NCI-H2227 treated with DMSO at 0.1 percent for 48 hours (cell line): ENCODE measurements around the gene LIN52.
A peak's percentile ranks its signal among the peaks of the same experiment; 100 is the strongest.

Experiments
- DNase-seq: peaks from one replicate; lab custom pipeline; 2025; lab: John Stamatoyannopoulos, UW

LIN52 gene, protein sequence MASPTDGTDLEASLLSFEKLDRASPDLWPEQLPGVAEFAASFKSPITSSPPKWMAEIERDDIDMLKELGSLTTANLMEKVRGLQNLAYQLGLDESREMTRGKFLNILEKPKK

DNA sequence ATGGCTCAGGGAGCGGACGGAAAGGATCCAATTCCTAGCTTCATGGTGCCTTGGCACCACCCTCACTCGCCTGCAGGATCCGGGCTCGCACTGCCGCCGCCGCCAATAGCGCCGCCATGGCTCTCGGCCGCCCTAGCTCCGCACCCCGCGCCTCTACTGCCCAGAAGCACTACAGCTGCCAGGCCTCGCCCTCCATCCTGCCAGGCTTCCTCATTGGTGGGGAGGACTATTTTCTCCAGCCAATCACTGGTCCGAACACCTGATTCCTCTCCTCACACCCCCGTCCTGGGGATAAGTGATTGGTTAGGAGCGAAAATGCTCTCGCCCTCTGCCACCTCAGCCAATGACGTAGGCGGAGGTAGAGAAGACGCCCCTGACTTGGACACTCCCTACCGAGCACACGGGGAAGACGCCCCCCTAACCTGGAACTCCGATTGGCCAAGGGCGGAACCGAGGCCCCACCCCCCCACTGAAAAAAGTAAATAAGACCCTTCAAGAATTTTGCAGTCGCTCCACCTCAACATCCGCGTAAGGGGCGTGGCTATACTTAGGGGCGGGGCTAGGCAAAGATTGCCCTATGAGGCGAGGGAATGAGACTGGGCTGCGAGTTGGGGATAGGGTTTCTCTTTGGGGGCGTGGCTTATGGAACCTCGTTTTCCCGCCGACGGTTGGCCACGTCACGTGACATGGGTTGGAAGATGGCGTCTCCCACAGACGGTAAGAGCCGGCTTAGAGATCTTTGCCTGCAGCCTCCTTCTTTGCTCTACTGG is at the start of gene LIN52, which contains the start of gene ALDH6A1:
Gene LIN52 (plus strand): TSS at position 680 of the 770 bp plus-strand sequence. CDS start 19 bp downstream, at position 699.
Gene ALDH6A1 (minus strand): TSS at position 177 of the 770 bp plus-strand sequence. CDS start 59 bp downstream, at position 118.
- peak; percentile 100 for DNase-seq

DNA sequence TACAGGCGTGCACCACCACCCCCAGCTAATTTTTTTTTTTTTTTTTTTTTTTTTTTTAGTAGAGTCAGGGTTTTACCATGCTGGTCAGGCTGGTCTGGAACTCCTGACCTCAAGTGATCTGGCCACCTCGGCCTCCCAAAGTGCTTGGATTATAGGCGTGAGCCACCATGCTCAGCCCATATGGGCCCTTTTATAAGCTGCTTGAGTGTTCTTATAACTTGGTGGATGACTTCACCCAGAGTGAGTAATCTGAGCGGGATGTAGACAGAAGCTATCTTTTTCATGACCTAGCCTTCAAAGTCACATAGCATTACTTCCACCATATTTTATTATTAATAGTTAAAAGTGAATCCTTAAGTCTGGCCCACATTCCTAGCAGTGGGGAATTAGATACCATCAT is 49.2 kb upstream of the LIN52 start:
- no peak for DNase-seq

DNA sequence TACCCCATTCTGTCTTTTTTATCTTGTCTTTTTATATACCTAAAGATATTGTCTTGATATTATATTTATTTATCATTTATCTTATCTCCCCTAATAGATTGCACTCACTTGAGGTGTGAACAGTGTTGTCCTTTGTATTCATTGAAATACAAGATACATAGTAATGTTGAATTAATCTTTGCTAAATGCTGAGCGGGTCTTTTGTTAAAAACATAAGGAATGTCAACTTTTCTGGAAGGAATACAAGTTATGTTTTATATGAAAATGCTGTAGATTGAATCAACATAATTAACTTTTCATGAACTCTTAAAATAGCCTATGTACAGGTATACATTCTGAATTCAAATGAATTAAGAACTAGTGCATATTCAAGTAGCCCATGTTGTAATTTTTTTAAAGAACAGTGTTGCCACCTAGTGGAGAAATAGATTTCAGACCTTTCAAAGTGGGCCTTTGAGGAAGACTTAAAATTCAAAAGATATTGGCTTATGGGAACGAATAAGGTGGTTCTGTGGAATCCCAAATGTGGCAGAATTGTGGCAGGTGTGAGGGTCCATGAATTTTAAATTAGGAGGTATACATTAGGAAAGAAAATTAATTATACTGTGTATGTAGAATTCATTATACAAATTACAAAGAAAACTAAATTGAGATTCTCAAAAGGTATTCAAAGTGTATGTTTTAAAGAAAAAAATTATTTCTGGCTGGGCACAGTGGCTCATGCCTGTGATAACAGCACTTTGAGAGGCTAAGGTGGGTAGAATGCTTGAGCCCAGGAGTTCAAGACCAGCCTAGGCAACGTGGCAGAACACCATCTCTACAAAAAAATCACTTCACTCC is 46.5 kb upstream of the LIN52 start:
- DNase-seq, result peak; percentile 58

DNA sequence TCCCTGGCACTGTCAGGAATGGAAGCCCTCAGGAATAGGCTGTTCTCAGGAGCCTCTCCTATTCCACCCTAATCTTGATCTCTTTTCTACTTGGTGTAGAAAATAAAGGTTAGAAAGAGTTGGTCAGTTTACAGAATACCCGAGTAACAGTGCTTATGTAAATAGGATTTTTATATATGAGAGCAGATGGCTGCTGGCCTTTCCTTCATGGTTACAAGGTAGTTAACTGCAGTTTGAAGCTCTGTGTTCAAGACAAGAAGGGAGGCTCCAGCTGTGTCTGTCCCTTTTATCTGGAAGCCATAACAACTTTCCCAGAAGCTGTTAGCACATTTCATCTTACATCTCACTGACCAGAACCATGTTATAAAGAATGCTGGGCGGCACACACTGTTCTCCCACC is 42.5 kb upstream of the LIN52 start:
- no peak for DNase-seq

DNA sequence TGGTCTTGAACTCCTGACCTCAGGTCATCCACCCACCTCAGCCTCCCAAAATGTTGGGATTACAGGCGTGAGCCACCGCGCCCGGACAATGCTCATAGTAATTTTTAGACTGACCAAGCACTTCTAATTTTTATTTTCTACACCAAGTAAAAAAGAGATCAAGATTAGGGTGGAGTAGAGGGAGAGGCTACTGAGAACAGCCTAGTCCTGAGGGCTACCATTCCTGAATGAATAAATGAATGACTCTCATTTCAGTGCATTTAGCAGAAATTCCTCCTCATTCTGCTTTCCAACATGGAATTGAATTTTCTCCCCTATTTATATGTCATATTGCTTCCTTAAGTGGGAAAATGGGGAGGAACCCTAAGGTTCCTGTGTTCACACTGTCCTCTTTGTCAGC is 39.2 kb upstream of the LIN52 start:
- no peak for DNase-seq

DNA sequence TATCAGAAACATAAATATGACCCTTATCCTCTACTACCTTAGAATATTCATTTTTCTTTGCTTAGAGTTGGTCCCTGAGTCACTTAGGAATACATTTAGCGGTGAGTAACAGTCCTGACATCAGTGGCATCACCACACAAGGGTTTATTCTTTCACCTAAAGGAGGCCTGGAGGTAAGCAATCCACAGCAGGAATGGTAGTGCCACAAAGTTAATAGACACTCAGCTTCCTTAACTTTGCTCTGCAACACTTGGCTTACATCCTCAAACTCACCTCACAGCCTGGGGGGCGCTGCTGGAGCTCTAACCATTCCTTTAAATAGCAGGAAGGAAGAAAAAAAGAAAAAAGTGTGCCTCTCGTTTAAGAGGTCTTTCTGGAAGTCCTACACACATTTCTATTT is 36.5 kb upstream of the LIN52 start:
- no peak for DNase-seq

DNA sequence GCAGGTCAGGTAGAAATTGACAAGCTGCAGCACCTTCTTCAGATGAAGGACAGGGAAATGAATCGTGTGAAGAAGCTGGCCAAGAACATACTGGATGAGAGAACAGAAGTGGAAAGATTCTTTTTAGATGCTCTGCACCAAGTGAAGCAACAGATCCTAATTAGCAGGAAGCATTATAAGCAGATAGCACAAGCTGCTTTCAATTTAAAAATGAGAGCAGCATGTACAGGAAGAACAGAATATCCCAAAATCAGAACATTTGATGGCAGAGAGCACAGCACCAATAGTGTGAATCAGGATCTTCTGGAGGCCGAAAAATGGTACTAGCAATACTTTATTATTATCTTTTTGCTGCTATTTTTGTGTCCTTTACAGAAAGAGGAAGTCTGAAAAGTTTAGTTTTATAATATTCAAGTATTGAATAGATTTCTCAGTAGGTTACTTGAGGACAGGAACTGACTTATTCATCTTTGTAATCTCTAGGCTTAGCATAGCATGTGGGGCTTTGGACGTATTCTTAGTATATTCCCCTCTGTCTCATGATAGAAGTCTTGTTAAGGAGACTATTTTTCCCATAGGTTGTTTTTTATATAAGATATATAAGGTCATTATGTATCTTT is 34.8 kb upstream of the LIN52 start:
- no peak for DNase-seq

DNA sequence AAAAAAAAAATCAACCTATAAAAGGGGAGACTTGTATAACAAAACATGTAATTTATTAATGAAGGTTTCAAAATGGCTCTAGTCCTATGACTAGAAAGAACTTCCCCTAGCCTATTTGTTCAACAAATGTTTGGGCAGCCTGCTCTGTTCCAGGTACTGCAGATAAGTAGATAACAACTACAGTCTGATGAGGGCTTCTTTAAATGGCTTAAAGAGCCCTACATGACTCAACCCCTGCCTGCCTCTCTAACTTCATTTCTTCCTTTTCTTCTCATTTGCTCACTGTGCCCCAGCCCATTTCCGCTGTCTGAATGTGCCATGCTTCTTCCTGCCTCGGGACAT is 22.0 kb upstream of the LIN52 start:
- DNase-seq, result no peak

DNA sequence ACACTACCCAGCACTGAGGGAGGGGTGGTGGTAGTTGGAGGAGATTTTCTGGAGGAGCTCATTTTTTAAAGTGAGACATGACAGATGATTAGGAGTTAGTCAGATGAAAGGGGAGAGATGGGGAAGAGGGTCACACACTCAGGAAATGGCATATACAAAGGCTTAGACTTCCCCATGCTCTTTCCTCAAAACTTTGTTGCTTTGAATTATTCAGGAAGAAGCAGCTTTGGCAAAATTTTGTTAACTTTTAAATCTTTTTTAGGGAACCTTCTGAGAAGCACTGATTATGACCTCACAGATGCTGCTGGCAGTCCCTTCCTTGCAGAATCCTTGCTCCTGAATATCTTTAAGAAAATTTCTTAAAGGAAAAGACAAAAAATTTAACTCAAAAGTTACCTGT is 20.3 kb upstream of the LIN52 start:
- DNase-seq, result no peak

DNA sequence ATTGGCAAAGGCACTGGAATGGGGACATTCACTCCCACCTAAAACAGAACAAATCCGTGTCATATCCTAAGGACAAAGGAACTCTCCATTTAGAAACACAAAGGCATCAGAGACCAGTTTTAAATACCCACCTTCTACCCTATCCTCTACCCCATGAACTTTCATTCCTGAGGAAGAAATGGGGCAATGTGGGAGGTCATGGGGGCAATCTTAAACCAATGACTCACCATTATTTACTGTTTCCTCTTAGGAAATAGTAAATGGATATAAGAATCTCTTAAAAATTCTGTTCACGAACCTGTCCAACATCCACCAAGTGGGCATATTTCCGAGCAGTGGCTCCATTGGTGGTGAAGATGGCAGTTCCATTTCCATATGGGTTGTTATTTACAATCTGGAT is 19.9 kb upstream of the LIN52 start:
- no peak for DNase-seq

DNA sequence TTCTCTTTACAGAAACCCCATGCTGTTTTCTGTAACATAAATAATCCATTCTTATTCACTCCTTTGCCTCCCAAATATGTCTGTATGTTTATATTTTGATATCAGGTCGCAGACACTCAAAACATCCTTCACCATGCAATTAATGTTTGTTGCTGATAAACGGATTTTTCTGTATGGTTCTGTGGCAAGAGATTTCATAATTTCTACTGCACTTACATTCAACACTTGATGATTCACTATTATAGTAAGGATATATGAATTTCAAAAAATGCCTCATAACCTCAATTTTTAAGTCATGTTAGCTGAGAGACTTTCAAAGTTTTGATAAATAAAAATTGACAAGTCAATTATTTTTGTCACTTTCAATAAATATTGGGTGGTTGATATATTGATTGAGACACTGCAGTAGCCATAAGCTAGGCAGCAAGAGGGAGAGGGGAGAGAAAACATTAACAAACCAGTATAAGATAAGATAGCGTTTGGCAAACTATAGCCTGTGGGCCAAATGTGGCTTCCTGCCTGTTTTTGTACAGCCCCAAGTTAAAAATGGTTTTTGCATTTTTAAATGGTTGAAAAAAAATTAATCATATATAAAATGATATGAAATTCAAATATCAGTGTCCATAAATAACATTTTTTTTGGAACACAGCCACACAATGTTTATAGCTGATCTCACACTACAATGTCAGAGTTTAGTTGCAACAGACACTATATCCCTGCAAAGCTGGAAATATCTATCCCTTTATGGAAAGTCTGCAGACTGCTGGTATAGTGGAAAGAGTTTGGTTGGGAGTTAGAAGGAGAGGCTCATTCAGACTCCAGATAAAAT is 18.8 kb upstream of the LIN52 start:
- no peak for DNase-seq

DNA sequence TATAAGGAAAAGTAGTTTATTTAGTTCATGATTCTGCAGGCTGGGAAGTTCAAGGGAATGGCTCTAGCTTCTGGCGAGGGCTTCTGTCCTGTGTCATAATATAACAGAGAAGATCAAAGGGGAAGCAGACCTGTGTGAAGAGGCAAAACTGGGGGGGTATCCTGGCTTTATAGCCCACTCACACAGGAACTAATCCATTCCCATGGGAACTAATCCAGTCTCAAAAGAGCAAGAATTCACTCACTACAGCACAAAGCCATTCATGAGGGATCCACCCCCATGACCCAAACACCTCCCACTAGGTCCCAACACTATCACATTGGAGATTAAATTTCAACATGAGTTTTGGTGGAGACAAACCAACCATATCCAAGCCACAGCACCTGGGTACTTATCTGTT is 7.4 kb upstream of the LIN52 start:
- no peak for DNase-seq

DNA sequence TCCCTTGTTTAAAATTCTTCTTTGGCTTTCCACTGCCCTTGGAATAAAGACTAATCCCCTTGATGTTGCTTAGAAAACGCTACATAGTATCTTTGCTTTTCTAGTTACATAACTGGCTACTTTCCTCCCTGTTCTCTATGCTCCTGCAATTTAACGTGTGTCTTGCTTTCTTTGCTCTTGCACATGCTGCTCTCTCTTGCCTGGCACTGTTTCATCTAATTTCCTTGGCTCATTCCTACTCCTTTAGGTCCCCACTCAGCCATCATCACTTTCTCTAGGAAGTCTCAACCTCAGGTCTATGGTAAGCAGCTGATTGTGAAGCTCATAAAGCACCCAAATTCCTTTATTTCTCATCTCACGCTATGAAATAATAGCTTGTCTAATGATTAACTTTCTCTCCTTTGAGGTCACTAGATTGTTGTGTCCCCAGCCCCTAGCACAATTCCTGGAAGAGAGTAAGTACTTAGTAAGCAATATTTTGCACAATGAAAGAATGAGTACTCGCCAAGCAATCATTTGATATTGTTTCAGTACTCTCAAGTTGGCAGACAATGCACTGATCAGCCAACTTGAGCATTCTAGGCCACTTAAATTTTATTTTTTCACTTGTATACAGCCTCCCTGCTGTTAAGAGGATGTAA is 3.8 kb upstream of the LIN52 start:
- DNase-seq, result no peak

DNA sequence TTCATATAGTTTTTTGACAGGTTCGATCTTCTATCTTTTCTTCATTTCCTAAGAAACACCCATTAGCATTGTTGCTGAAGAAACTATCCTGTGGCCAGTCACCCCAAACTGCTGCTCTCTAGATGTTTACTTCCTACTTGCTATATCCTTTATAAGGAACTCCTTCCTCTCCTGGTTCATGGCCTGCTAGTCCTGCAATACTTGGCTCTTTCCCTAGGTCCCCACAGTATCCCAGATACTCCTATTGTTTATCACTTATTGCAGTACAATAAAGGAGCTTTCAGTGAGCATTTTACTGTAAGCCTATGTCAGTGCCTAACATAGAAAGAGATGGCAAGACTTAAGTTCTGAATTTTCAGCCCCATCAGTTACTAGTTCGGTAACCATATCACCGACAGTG is 3.3 kb upstream of the LIN52 start:
- DNase-seq, result no peak

DNA sequence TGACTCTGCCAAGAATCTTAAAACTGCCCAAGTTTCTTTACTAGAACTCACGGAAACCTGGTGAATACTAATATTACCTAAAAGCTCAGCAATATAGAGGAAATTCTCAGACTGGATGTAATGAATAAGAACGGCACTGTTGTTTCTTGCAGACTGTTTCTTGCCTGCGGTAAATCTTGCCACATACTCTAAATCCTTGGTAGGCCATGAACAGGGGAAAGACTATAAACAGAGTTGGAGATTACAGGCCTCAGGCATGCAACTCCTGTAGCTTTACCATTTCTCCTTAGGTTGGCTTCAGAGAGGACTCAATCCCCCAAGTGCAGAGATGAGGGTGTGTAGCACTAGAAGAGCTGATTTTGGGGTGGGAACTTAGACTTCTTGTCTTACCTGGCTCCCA is 1.6 kb upstream of the LIN52 start:
- no peak for DNase-seq

DNA sequence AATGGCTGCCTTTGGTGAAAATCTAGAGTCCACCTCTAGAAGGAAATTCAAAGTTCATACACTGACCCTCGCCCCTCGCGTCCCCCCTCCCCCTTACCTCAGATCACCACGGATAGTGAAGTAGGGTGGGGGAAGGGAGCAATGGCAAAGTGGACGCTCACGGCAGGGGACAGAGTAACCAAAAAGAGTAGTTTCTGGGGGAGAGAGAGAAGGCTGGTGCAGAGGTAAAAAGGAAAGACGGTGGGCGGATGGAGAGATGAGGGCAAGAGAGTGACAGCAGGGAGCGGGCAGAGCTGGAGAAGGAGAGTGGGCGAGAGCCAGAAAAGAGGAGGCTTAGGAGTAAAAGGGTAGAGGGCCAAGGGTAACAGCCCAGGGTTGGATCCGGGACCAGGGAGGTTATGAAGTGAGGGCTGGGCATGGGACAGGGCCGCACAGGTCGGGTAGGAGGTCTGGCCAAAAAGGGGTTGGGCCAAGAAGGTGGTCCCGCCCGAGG is 926 bp upstream of the LIN52 start:
- no peak for DNase-seq

DNA sequence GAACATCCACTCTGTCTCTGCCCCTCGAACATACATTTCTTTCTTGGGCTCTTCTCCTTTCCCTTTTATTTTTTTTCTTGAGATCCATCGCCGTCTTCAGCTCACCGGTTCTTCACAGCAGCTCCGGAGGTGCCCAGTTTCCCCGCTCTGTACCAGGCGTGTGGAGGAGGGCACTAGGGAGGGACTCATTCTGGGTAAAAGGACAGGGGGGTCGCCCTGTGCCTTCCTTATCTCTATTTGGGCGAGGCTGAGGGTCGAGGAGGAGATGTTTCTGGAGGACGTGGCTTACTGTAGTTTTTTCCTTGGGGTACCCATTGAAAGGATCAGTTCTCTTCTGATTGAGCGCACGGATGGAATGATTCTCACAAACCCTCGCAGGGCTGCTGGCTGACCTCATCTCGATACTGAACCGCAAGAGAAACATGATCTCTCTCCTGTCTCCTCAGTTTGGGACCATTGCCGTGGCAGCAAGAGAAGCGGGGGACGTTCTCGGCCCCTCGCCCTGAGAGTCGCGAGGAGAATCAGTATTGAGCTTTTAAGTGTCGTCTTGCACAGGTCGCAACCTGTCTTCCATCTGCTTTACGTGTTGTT is 386 bp downstream of the LIN52 start:
- no peak for DNase-seq

DNA sequence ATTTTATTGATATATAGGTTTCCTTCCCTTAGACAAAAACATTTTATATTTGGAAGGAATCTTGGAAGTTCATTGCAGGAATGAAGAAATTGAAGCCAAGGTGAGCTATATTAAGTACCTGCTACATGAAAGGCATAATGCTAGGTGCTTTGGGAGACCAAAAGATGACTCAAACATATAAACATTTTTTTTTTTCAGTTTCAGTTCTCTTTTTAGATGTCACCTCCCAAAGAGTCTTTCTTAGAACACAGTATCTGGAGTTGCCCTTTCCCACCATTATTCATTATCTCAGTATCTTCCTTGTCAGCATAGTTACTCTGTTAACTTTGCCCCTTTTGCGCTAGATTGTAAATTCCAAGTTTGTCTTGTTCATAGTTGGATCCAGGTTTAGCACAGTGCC is 1.1 kb downstream of the LIN52 start:
- no peak for DNase-seq

DNA sequence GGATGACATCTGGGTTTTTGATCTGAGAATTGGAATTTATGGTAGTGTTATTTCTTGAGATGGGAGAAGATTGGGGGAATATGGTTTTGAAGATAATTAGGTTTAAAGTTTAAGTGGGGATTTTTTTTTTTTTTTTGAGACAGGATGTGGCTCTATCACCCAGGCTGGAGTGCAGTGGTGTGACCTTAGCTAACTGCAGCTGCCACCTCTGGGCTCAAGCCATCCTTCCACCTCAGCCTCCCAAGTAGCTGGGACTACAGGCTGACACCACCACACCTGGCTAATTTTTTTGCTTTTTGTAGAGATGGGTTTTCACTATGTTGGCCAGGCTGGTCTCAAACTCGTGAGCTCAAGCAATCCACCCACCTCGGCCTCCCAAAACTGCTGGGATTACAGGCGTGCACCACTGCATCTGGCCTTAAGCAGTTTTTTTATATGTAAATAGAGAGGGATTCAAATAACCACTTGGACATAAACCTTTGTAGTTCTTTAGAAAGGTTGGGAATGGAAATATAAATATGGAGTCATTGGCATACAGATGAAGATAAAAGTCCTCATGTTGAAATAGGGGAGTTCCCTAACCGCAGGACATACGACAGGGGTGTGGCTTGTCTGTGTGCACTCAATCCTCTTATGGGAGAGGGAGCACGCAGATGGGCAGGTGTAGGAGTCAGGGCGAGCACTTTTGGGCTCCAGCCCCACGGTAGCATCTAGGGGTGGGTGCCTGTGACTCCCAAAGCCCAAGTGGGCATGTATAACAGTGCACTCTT is 4.7 kb downstream of the LIN52 start:
- DNase-seq, result no peak

DNA sequence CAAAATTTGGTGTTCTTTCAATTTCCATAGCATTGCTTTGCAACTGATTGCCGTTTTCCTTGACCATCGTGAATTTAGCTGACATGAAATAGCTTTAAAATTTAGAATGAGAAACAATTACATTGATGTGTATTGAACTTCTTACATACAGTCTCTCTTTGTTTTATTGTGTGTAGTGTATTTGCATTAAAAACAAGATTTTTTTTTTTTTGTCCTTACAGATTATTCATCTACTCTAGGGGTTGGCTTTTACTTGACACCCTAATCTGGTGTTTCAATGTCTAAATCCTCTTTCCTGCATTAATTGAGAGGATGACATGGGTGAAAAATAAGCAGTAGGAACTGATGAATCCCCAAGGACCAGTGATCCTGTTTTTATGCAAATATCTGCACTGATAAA is 20.6 kb downstream of the LIN52 start:
- no peak for DNase-seq
